Smooth muscle cell (in vitro differentiated cells): ENCODE measurements around the gene SFXN1. TPM values are rescaled to one million over a fixed set of nuclear protein-coding genes. Genes with fewer than 3 reads are reported as not detected.

ENCODE experiments used
- DNase-seq: peaks from one replicate; lab custom pipeline; 2025; ENCODE audit not compliant: unreplicated experiment; lab: John Stamatoyannopoulos, UW
- H2AFZ ChIP-seq: fragments of 200-600 bp; sonication (generic); 2 replicates; pipeline ENCODE4 v1.6.0; 2016; ENCODE audit warnings: antibody characterized with exemption, low read depth, mild to moderate bottlenecking
- H3F3A ChIP-seq: fragments of 200-600 bp; sonication (generic); 2 replicates; pipeline ENCODE4 v1.6.0; 2017; ENCODE audit warnings: antibody characterized with exemption, low read depth
- H3K27ac ChIP-seq: fragments of 200-600 bp; sonication (generic); 2 replicates; pipeline ENCODE4 v1.5.1; 2016; ENCODE audit warnings: low read depth, mild to moderate bottlenecking
- H3K27me3 ChIP-seq: fragments of 200-600 bp; sonication (generic); 2 replicates; pipeline ENCODE4 v1.6.1; 2016; ENCODE audit warnings: low read depth, mild to moderate bottlenecking
- H3K36me3 ChIP-seq: fragments of 200-600 bp; sonication (generic); 2 replicates; pipeline ENCODE4 v1.5.1; 2016; ENCODE audit warnings: low read depth
- H3K4me1 ChIP-seq: fragments of 200-600 bp; sonication (generic); 2 replicates; pipeline ENCODE4 v1.5.1; 2016; ENCODE audit warnings: low read depth
- H3K4me2 ChIP-seq: fragments of 200-600 bp; sonication (generic); 2 replicates; pipeline ENCODE4 v1.6.0; 2016; ENCODE audit warnings: mild to moderate bottlenecking
- H3K4me3 ChIP-seq: fragments of 200-600 bp; sonication (generic); 2 replicates; pipeline ENCODE4 v1.5.1; 2016; ENCODE audit warnings: mild to moderate bottlenecking
- H3K79me2 ChIP-seq: fragments of 200-600 bp; sonication (generic); 2 replicates; pipeline ENCODE4 v1.6.0; 2016; ENCODE audit warnings: low read depth, mild to moderate bottlenecking
- H3K9ac ChIP-seq: fragments of 200-600 bp; sonication (generic); 2 replicates; pipeline ENCODE4 v1.6.0; 2016; ENCODE audit warnings: low read depth
- H3K9me3 ChIP-seq: fragments of 200-600 bp; sonication (generic); replicated peaks from 2 replicates; pipeline ENCODE4 v1.5.1; 2016; ENCODE audit warnings: low read depth
- H4K20me1 ChIP-seq: fragments of 200-600 bp; sonication (generic); 2 replicates; pipeline ENCODE4 v1.6.0; 2016; ENCODE audit warnings: low read depth
- WGBS: methylation state at CpG from one replicate; pipeline ENCODE4 v1.1.7; 2016; ENCODE audit warnings: low lambda C conversion rate; 5-methylcytosine and 5-hydroxymethylcytosine counted together
- polyA plus RNA-seq: library from polyadenylated mRNA; unstranded; fragments of >200 nt; fragmentation: Nextera tagmentation; extraction: Ambion mirVana; gene quantifications from 2 replicates; pipeline ENCODE4 v1.2.1, GENCODE V29; 2016
- total RNA-seq: library from RNA; depleted of rRNA; stranded (reverse); fragments of >200 nt; gene quantifications from 2 replicates; pipeline ENCODE4 v1.2.3, GENCODE V29; 2014
- TF ChIP-seq, protein P1 (sequence below): fragments of 200-600 bp; sonication (generic); IDR thresholded peaks from 2 replicates; pipeline ENCODE4 v1.5.1; 2017; ENCODE audit warnings: borderline replicate concordance, mild to moderate bottlenecking, antibody characterized with exemption; ENCODE audit not compliant: insufficient read depth, poor library complexity, severe bottlenecking

The SFXN1 gene
- total and polyA plus RNA-seq, 2 experiments from 2014 or later = 63.9 to 136 TPM

DNA sequence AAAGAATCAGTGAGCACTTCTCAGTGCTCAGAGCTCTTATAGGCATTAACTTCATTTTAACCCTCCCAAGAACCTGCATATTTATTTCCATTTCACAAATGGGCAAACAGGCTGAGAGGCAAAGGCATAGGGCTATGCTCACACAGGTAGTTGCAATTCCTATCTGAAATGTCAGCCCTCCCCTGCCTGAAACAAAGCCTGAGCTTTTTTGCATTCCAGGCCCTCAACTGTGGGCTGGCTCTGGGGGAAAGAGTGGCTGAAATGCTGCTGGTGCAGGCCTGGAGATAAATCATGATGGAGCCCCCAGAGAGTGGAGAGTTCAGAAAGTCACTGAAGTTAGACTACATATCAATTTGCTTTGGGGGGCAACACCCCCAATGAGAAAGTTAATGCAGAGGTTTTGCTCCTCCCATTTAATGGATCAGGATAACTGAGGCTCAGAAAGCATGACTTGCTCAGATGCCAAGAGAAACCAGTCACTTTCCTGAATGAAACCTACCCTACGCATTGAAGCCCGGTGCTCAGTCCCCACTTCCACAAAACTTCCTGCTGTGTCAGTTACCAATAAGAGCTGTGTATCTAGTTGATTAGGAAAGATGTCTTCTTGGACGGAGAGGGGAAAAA, 40.0 kb upstream of the SFXN1 start:
- Histone ChIP-seq H3K9me3 (no peaks in the 10 kb centered on the region), H4K20me1 (no peaks in the 10 kb centered on the region), H3K4me2 (no peak overlapping the region), H3K4me3 (no peak overlapping the region), H3K36me3 (no peaks in the 10 kb centered on the region), H3K79me2 (no peaks in the 10 kb centered on the region), H3F3A (no peaks in the 10 kb centered on the region), H3K27ac (no peak overlapping the region), H3K9ac (no peak overlapping the region), H3K27me3 (peaks cover 22% of the 10 kb centered on the region), H3K4me1 (no peaks in the 10 kb centered on the region), H2AFZ (no peak overlapping the region)
- no peak for DNase-seq
- TF ChIP-seq, protein P1, sequence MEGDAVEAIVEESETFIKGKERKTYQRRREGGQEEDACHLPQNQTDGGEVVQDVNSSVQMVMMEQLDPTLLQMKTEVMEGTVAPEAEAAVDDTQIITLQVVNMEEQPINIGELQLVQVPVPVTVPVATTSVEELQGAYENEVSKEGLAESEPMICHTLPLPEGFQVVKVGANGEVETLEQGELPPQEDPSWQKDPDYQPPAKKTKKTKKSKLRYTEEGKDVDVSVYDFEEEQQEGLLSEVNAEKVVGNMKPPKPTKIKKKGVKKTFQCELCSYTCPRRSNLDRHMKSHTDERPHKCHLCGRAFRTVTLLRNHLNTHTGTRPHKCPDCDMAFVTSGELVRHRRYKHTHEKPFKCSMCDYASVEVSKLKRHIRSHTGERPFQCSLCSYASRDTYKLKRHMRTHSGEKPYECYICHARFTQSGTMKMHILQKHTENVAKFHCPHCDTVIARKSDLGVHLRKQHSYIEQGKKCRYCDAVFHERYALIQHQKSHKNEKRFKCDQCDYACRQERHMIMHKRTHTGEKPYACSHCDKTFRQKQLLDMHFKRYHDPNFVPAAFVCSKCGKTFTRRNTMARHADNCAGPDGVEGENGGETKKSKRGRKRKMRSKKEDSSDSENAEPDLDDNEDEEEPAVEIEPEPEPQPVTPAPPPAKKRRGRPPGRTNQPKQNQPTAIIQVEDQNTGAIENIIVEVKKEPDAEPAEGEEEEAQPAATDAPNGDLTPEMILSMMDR = no peak
- WGBS = 95% methylated on average over 3 of the region's 3 CpGs

DNA sequence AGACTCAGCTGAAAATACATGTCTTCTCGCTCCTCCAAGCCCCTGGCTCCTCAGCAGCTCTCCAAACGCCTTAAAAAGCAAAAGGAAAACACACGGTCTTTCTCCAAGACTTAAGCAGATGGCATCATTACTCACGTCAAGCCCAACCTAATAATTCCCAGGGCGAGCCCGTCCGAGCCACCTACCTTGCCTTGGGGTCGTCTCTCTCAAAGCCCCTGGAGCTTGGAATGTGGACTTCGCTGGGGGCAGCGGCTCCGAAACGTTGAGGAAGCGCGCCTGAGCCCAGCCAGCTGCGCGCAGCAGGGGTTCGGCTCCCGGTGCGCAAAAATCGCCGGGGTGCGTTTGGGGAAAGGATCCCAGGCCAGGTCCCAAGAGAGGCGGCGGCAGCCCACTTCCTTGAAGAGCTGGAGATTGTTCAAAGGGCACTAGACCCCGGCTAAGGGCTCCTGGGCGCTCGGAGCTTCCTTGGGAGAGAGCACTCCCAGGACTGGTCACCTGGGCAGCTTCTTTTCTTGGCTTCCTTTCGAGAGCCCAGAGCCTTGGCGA, 34.8 kb upstream of the SFXN1 start:
- H3K4me1 ChIP-seq = peaks cover 13% of the 10 kb centered on the region
- 12% methylated on average over 29 of the region's 29 CpGs for WGBS
- H3K9me3 ChIP-seq = no peaks in the 10 kb centered on the region
- no peaks in the 10 kb centered on the region for H3K79me2 ChIP-seq
- peak overlapping the region; percentile 85 for H2AFZ ChIP-seq
- H3F3A ChIP-seq = no peaks in the 10 kb centered on the region
- no peak overlapping the region for H3K9ac ChIP-seq
- no peak overlapping the region for H3K27ac ChIP-seq
- H4K20me1 ChIP-seq = no peaks in the 10 kb centered on the region
- peak overlapping the region; percentile 90 for H3K4me2 ChIP-seq
- no peaks in the 10 kb centered on the region for H3K36me3 ChIP-seq
- peaks cover 52% of the 10 kb centered on the region for H3K27me3 ChIP-seq
- TF ChIP-seq, protein P1 = no peak
- DNase-seq = no peak
- peak overlapping the region; percentile 55 for H3K4me3 ChIP-seq

DNA sequence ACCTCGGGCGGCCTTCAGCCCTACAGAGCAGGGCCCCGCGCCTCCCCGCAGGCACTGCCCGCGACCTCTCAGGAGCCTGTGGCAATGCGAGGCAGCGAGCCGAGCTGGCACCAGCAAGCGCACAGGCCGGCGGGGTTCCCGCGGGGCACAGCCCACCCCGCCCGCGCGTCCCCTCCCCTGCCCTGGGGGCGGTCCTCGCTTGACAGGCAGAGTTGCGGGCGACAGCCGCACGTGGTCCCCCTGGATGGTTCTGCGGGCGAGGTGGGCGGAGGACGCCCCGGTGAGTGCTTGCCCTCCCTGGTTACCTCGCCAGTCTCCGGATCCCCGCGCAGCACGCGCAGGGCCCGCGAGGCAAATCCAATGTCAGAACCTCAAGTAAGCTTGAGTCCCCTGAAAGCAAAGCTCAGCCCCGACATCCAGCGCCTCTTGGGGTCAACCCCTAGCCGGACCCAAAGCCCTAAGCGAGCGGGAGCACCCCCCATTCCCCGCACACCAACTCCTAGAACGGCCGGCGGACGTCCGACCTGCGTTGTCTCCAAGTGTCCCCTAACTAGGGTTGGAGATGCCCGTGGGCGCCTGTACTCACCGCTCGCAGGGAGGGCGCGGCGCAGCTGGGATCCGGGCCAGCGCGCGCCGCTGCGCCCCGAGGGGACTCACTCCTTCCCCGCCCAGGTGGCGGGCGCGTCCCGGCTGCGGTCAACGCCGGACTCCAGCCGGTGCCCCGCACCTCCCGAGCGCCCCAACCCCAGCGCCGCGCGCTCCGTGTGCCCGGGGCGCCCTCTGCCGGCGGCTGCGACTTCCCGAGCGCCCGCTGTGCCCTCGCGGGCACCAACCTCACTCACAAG, 34.1 kb upstream of the SFXN1 start, which contains the start of gene DRD1:
DRD1 (minus strand) TSS at position 123 of the 845 bp plus-strand sequence. CDS start 1,083 bp downstream, outside the sequence.
- Histone ChIP-seq H2AFZ (peak within 1 kb of the TSS; percentile 85), H4K20me1 (no peaks in the 10 kb centered on the region), H3K9ac (no peak within 1 kb of the TSS), H3K4me2 (peak within 1 kb of the TSS; percentile 90), H3K4me3 (peak within 1 kb of the TSS; percentile 55), H3K27ac (no peak within 1 kb of the TSS), H3K36me3 (no peaks in the 10 kb centered on the region), H3K27me3 (peaks cover 56% of the 10 kb centered on the region), H3K79me2 (no peaks in the 10 kb centered on the region), H3K4me1 (peaks cover 16% of the 10 kb centered on the region), H3K9me3 (no peaks in the 10 kb centered on the region), H3F3A (no peaks in the 10 kb centered on the region)
- DNase-seq = peak; percentile 48
- WGBS = 1% methylated on average over 85 of the region's 91 CpGs
- TF ChIP-seq, protein P1 = peak; percentile 93
